Stimulated activated CD4-positive, alpha-beta T cell treated with anti-CD3 and anti-CD28 coated beads, Interleukin-4, amount 100 ng/mL, for 4 hours (primary cell): ENCODE data around the gene DUSP15.
"Not testable (repeated sequence)": the region's sequence is repeated elsewhere in the genome, so short reads cannot be mapped to it uniquely, and the experiment has no call there.

ENCODE experiments used
- DNase-seq, 2 experiments: peaks; one replicate each; pipeline ENCODE4 v3.0.0-alpha.2; 2020

The DUSP15 gene

DNA sequence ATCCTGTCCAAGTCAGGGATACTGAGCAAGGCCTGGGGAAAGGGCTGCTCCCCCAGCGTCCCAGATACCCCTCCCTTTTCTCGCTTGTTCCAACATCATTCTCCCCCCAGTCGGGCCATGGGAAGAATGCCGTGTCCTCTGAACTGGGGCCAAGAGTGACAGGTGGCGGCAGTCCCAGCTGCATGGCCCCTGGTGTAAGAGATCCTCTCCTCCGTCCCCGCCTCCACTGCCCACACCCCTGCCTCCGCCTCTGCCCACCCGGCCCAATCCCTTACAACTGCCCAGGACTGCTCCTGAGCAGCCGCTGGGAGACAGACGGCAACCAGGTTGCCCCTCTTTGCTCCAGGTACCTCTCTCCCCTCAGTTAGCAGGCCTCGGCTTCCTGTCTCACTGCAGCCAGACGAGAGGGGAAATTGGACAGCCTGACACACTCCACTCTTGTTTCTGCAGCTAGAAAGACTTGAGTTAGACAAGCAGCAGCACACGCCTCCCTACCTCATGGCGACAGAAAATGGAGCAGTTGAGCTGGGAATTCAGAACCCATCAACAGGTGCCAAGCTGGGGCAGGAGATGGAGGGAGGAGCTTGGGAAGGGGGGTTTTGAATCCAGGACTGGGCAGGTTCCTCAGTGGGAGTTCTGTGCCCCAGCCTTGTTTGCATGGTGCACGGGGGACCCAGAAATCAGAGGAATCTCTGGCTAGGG is 51.1 kb downstream of the DUSP15 start, which contains the start of gene MYLK2:
Gene MYLK2, plus strand, starts transcription at position 274 of the 702 bp plus-strand sequence. Its CDS starts 225 bp downstream, at position 499.
- DNase-seq: no peak

DNA sequence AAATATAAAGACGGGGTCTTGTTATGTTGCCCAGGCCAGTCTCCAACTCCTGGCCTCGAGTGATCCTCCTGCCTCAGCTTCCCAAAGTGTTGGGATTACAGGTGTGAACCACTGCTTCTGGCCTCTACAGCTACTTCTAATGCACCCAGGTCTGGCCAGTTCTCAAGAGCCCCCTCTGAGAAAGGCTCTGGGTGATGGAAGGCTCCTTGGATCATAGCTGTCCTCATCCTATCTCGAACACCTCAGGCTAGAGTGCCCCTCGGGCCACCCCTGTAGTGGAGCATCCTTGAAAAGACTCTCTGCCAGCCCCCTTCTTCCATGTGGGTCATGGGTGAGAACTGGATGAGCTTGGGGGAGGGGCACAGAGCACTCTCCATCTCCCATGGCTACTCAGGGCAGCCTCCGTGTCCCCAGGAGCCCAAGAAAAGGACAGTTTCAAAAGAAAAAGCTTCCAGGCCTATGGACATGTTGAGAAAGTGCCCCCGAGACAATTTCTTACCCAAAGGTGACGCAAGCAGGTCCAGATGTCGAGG is 51.9 kb downstream of the DUSP15 start:
- DNase-seq: no peak

DNA sequence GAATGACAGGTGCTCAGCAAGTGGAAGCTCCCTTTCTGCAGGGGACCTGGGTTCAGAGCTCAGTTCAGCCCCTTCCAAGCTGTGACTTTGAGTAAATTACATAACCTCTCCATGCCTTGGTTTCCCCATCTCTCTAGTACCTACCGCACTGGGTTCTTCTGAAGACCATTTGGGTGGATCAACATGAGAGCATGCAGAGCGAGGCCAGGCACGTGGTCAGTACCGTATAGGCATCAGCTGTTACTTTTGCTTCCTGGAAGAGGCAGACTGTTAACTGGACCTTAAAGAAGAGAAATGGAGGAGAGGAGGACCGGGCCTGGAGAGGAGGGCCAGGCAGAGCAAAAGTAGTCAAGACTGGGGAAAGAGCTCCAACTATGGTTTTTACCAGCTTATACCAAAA is 52.9 kb downstream of the DUSP15 start:
- no peak for DNase-seq

DNA sequence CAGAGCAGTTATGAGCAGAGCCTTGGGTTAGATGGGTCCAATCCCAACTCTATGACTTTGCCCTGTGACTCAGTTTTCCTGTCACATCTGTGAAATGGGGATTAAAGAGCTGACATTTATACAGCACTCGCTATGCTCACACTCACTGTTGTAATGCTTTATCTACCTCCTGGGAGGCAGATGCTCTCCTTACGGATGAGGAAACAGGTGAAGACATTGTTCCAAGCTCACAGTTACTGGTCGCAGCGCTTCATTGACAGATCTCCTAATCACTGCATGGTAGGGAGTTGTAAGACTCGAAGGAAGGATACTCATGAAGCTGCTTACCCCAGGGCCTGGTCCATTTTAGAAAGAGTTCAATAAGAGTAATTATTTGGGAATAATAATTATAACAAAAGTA is 54.1 kb downstream of the DUSP15 start:
- DNase-seq: no peak

DNA sequence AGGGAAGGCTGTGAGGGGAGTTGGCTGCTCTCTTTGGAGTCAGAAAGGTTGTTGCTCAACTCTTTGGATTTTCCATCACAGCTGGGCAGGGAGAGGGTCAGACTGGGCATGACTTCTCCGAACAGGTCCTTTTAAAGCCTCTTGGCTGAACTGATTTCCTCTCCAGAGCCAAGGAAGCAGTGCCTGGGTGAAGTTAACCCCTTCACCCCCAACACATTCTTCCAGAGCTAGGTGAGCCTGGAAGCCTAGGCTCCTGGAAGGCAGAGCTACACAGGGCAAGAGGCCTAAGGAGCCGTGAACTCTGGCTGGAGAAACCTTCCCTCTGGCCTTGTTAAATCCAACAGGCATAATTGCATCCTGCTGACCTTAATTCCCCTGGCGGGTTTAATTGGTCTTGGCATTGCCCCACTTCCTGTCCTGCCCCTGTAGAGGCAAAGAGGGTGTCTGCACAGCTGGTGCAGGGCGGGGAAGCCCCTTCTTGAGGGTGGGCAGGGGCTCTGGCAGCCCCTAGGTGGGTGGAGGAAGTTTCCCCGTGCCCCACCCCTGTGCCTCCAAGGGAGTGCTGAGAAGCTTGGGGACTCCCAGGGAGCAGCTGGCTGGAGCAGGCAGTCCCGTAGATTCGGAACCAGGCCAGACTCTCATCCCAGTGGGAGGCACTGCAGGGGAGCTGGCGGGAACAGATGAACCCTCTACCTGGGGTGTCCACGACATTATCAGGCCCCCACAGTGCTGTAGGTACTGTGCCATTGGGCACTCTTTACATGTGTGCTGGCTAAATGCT is 54.7 kb downstream of the DUSP15 start:
- no peak for DNase-seq

DNA sequence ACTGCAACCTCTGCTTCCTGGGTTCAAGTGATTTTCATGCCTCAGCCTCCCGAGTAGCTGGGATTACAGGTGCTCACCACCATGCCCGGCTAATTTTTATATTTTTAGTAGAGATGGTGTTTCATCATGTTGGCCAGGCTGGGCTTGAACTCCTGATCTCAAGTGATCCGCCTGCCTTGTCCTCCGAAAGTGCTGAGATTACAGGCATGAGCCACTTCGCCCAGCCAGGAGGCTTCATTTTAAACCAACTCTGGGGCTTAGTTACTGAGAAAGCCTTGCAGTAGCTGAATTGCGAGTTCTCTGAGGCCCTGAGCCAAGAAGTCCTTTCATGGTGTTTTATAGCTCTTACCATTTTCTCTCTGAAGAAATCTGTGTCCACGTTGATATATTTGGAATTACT is 56.2 kb downstream of the DUSP15 start:
- DNase-seq: not testable (repeated sequence)

DNA sequence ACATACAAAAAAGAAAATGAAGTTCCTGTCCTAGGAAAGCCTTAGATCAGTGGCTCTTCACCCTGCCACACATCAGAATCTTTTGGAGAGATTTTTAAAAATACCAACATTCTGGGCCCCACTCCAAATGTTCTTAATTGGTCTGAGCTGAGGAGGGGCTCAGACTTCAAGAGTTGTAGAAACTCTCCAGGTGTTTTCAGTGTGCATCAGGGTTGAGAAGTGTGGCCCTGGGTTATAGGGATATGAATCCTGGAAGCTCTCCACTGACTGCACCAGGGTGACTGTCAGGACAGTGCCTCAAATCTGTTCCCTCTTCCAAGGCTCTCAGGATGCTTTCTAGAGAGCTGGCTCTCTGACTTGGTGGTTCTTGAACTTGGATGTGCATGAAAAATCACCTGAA is 56.7 kb downstream of the DUSP15 start:
- DNase-seq: no peak

DNA sequence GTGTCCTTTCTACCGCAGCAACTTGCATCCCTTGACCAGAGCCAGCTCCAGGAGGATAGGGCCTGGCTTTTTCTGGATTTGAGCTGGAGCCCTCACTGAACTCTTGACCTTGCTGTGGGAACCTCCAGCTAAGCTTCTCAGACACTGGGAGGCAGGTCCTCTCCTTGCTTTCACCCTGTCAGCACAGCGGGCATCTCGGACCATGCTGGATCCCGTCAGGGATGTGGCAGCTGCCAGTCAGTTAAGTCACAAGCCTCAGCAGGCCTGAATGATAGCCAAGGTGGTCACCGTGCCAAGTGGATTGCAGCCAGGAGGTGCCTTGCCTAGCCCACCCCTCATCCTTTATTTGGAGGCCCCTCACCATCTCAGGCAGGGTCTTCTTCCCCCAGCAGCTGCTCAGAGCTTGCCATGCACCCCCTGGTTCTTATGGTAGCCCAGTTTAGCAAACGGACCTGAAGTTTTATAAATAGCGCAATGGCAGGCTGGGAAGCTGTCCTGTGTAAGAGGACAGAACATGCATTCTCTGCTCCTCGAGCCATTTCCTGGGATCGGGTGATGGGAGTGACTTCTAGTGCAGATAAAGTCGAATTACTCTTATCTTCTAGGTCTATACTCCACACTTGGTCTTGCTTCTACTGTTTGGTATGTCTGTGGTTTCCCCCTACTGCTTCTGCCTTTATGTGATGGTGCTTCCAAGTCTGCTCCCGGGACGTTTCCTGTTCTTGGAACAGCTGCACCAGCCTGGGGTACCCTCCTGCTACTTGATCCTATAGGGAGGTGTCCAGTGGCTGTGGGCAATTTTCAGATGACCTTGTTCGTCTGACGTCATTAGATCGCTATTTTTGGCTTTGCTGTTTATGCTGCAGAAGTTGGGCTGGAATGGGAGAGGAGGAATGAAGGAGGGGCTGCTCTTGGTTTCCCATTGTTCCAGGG is 58.3 kb downstream of the DUSP15 start:
- DNase-seq: no peak

DNA sequence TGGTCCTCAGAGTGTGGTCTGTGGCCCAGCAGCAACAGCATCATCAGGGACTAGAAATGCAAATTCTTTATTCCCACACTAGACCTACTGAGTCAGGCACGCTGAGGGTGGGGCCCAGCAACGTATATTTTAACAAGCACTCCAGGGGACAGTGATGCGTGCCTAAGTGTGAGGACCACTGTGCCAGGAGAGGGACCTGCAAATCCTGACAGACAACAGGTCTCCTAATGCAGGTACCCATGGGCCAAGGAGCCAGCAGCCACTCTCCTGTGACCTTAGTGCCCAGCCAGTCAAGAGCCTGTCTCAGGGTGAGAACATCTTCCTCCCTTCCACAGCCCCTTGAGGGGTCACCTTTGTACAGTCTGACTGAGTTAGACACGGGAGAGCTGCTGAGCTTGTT is 59.1 kb downstream of the DUSP15 start:
- no peak for DNase-seq
